UCSD-AML1 (cell line): Measurements from ENCODE around the gene GSTA5.
A peak's percentile ranks its signal among the peaks of the same experiment; 100 is the strongest.
"Not testable (repeated sequence)": the region's sequence is repeated elsewhere in the genome, so short reads cannot be mapped to it uniquely, and the experiment has no call there.

Experiments
- DNase-seq: peaks from one replicate; lab custom pipeline; 2025; ENCODE audit not compliant: unreplicated experiment; lab: John Stamatoyannopoulos, UW

The GSTA5 gene

DNA sequence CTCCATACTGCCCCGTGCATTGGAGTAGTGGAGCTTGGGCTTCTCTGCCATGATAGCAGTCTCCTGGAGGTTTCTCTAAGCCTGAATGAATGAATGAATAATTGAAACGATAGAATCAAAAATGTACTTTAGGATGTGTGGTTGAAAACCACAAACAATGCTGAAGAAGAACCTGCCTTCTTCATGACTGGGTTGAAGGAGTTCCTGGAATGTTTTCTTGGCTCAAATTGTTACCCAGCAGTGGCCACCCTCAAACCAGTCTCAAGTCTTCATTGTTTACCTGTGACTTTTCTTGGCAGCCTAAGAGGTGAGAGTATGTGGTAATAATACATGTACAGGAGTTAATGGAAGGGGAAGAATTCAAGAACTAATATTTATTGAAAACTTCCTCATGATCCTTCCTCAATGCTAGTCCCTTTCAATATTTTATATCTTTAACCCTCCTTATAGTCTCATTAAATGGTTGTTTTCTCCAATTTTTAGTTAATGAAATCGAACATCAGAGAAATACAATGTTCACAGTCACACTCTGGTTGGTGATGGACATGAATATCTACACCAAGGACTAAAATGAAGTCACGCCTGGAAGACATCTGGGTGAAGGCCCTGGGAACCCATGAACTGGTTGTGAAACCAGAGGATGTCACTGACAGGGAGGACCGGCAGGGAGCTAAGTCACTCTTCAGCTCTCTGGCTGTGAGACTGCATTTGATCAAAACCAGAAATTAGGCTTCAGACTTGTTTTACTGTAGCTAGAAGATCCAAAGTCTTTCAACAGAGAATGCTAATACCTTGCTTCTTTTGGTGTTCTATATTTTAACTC lies at the start of gene GSTA5:
GSTA5 (minus strand) TSS at position 51 of the 823 bp plus-strand sequence.
- no peak for DNase-seq

DNA sequence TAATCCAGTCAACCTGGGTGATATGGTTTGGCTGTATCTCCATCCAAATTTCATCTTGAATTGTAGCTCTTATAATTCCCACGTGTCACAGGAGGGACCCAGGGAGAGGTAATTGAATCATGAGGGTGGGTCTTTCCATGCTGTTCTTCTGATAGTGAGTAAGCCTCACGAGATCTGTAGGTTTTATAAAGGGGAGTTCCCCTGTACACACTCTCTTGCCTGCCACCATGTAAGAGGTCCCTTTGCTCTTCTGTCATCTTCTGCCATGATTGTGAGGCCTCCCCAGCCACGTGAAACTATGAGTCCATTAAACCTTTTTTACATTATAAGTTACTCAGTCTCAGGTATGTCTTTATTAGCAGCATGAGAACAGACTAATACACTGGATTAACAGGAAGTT lies 49.4 kb upstream of the GSTA5 start:
- no peak for DNase-seq

DNA sequence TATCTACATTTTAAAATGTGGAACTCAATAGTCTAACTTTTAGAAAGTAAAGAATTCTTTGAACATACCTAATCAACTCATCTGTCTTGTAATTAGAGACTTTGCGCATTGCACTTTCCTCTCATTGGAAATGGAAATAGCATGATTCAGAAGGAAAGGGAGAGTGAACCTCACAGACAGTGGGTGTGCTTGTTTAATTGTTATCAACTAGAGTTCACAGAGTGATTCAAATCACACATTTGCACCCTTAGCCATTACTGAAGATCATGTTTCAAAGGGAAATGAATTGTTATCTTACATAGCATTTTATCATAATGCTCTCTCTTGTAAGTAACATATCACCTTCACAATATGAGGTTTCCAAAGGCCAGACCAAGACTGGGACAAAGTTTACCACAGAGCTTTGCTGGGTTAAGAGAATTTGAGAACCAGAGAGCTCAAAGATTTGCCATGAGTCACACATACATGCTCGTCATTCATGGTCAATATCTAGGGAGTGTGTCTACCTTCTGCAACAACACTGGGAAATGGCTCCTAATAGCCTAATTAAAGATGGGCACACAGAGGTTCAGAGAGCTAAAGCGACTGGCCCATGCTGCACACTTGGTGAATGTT lies 47.4 kb upstream of the GSTA5 start:
- DNase-seq = no peak

DNA sequence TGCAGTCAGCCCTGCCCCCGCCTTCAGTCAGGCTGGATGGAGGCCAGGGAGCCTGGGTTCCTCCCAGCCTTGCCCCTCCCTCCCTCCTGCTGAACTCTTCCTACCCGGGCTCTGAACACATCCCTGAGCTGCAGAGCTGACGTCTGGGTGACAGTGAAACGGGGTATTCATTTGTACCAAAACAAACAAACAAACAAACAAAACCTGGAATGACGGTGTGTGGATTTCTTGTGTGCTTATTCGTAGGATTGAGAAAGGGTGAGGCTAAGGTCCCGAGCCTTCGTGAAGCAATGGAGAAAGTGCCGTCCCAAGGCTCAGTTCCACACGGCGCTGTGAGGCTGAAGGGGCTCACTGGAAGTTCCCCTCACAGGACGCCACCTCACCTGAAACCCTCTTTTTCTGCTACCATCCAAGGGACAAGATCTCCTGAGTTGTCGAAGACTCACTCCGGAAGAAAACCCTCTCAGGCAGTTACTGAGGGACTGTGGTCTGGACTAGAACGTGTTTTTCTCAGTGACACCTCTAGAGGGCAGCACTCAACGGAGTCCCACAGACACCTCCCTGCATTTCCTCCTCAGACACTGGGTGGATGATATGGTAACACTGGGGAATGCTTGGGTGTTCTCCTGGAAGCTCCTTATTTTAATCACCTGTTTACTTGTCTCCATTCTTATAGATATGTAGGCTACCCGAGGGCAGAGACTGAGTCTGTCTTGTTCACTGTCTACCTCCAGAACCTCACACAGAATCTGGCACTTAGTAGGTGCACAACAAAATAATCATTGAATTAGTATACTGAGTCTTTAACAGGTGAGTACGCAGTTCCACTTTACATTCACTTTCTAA lies 41.6 kb upstream of the GSTA5 start:
- peak; percentile 55 for DNase-seq

DNA sequence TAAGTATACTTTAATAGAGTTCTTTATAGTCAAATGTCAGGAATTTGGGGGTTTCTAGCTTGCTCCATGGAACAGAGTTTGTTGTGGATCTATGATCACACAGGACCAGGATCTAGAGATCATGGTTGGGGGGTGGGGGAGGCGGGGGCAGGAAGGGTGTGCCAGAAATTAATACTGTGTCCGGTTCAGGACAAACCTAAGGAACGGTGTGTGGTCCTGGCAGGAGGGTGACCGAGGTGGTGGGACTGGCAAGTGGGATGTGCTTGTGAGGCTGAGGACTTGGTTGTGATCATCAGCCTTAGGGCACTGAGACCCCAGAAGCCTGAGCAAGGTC lies 41.0 kb upstream of the GSTA5 start:
- DNase-seq = no peak

DNA sequence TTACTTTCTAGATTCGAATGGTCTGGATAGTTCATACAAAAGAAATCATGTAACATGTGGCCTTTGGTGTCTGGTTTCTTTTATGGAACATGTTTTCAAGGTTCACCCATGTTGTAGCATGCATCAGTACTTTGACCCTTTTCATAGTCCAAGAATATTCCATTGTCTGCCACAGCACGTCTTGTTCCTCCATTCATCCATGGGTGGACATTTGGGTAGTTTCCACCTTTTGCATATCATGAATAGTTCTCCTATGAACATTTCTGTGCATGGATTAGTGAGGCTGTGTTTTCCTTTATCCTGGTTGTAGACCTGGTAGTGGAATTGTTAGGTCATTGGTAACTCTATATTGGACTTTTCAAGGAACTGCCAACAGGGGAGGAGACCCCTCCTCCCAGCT lies 37.2 kb upstream of the GSTA5 start:
- DNase-seq = no peak

DNA sequence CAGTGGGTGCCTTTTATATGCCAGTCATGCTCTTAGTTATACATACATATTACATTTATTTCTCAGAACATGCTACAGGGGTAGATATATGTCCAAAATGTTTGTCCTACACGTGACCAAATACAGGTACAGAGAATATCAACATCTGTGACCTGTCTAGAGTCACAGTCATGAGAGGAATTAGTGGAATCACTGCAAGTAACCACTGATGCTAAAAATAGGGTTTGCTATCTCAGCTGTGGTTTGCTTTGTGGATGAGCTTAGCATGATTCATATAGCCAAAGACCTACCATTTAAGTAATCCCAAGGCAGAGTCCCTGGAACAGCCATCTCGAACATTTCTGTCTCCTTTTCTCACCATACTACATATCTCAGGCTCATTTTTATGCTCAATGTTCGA lies 36.6 kb upstream of the GSTA5 start:
- DNase-seq = no peak

DNA sequence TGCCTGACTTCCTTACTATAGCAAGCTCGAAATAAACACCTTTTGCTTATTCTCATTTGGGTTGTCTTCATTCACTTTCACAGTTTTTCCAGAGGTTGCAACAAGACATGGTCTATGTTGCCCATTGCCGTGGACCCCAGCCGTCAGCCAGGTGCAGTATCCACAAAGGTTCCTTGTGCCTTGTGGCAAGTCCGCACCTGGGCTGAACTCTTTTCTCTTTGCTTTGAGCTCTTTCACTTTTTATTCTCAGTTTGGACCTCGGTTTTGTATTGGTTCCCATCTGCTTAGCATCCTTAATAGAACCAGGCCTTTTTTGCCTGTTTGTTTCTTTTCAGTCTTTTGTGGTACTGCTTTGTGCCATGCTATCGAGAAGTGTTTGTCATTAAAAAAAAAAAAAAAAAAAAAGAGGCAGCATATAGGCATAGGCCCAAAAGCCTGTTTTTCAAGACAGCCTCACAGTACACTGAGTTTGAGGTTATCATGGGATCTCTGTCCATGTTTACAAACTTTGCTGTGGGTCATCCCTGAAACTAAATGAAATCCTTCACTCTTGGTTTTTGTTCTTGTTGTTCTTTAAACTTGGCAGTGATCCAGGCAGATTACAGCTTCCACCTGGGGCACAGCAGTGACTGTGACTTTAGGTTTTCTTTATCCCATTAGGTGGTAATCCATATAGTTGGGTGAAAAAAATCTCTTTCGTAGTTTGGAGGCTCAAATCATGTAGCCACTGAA lies 35.6 kb upstream of the GSTA5 start:
- no peak for DNase-seq

DNA sequence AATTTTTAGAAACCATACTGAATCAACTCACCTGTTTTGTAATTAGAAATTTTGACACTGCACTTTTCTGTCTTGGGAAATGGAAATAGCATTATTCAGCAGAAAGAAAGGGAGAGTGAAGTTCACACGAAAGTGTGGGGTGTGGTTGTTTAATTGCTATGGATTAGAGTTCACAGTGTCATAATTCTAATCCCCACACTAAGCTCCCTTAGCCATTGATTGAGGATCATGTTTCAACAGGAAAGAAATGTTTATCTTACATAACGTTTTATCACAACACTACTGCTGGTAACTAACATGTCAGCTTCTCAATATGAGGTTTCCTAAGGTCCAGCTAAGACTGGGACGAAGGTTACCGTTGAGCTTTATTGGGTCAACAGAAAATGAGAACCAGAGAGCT lies 31.4 kb upstream of the GSTA5 start:
- no peak for DNase-seq

DNA sequence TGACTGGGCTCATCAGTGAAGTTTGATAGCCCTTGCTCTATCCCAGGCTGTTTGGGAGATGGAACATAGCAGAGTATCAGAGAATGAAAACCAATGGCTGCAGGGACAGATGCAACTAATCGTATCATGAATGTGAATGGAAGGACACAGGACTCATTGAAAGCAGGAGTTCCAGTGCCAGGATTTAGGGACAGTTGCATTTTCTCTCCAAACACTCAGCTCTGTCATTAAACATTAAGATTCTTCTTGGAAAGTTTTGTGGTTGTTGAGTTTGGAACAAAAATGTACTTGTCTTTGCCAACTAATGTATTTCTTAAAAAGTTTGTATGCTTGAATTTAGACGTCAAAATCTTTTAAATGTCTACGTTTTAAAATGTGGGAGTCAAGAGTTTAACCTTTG lies 31.0 kb upstream of the GSTA5 start:
- DNase-seq = no peak

DNA sequence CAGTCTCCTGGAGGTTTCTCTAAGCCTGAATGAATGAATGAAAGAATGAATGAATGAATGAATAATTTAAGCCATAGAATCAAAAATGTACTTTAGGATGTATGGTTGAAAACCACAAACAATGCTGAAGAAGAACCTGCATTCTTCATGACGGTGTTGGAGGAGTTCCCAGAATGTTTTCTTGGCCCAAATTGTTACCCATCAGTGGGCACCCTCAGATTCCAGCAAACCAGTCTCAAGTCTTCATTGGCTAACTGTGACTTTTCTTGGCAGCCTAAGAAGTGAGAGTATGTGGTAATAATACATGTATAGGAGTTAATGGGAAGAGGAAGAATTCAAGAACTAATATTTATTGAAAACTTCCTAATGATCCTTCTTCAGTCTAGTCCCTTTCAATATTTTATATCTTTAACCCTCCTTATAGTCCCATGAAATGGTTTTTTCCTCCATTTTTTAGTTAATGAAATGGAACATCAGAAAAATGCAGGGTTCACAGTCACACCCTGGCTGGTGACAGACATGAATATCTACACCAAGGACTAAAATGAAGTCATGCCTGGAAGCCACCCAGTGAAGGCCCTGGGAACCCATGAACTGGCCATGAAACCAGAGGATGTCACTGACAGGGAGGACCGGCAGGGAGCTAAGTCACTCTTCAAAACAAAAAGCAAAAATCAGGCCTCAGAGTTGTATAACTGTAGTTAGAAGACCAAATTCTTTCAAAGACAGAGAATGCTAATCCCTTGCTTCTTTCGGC lies 29.9 kb upstream of the GSTA5 start:
- not testable (repeated sequence) for DNase-seq

DNA sequence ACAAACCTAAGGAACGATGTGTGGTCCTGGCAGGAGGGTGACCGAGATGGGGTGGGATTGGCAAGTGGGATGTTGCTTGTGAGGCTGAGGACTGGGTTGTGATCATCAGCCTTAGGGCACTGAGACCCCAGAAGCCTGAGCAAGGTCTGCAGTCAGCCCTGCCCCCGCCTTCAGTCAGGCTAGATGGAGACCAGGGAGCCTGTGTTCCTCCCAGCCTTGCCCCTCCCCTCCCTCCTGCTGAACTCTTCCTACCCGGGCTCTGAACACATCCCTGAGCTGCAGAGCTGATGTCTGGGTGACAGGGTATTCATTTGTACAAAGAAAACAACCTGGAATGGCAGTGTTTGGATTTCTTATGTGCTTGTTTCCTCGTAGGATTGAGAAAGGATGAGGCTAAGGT lies 28.3 kb upstream of the GSTA5 start:
- DNase-seq = not testable (repeated sequence)

DNA sequence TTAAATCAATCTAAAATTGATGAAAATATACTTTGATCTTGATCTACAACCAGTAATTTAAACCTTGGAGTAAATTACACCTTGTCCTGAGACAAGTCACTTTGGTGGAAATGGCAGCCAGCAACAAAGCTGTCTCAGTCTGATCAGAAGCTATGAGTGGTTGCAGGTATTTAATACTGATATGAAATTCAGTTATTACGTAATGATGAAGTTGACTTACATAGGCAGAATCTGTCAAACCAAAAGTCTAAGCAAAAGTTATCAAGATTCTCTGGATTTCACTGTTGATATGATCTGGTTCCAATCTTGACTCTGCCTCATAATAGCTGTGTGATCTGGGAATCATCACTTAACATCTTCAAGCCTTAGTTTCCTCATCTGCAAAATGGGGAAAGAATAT lies 27.6 kb upstream of the GSTA5 start:
- no peak for DNase-seq

DNA sequence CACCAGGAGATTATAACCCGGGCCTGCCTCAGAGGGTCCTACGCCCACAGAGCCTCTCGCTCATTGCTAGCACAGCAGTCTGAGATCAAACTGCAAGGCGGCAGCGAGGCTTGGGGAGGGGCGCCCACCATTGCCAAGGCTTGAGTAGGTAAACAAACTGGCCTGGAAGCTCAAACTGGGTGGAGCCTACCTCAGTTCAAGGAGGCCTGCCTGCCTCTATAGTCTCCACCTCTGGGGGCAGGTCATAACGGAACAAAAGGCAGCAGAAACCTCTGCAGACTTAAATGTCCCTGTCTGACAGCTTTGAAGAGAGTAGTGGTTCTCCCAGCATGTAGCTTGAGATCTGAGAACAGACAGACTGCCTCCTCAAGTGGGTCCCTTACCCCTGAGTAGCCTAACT lies 20.5 kb upstream of the GSTA5 start:
- not testable (repeated sequence) for DNase-seq

DNA sequence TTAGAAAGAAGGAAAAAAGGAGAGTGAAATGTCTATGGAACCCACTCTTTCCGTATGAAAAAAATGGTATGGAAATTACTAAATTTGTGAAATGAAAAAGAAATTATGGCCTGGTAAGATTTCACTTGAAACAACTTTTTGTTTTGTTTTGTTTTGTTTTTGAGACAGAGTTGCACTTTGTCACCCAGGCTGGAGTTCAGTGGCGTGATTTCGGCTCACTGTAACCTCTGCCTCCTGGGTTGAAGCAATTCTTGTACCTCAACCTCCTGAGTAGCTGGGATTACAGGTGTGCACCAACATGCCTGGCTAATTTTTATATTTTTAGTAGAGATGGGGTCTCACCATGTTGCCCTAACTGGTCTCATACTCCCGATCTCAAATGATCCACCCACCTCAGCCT lies 17.8 kb upstream of the GSTA5 start:
- DNase-seq = no peak

DNA sequence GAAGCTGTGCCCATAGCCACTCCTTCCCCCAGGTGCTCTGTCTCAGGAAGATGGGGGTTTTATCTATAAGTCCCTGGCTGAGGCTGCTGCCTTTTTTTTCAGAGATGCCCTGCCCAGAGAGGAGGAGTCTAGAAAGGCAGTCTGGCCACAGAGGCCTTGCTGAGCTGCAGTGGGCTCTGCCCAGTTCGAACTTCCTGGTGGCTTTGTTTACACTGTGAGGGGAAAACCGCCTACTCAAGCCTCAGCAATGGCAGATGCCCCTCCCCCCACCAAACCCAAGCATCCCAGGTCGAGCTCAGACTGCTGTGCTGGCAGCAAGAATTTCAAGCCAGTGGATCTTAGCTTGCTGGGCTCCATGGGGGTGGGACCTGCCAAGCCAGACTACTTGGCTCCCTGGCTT lies 15.5 kb upstream of the GSTA5 start:
- not testable (repeated sequence) for DNase-seq

DNA sequence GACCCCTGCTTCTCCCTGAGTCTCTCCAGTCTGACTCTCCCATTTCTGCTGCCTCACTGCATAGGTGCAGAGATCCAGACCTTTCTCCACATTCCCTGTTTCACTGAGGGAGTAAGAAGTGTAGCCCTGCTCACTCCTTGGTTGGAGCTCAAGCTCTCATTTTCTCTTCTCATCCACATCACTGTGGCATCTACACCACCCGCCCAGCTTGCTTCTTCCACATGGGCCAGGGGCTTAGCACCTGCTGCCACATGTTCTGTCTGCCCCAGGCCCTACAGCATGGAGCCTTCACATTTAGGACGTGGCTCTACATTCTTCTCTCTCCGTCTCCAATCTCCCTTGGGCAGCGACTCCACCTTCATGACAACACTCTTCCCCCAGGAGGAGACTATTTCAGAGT lies 8.5 kb upstream of the GSTA5 start:
- no peak for DNase-seq

DNA sequence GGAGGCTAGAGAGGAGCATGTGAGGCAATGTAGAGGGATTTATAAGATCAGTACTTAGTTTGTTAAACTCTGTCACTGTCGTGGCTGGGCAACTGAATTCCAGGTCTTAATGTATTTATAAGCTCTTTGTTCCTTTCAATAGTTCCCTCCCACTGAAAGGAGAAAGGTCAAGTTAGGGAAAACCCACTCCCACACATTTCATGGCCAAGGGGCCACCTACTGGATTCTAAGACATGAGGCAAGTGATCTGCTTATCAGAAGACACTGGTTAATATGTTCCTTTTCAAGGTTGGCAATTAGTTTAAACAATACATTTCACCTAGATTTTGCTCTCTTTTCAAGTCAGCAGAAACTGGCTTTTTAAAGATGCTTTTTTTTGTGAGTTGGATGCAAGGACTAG lies 5.4 kb upstream of the GSTA5 start:
- DNase-seq = no peak

DNA sequence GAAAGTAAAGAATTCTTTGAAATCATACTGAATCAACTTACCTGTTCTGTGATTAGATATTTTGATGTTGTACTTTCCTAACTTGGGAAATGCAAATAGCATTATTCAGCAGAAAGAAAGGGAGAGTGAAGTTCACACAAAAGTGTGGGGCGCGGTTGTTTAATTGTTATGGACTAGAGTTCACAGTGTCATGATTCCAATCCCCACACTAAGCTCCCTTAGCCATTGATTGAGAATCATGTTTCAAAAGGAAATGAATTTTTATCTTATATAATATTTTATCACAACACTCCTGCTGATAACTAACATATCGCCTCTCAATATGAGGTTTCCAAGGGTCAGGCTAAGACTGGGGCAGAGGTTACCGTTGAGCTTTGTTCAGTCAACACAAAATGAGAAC lies 3.0 kb upstream of the GSTA5 start:
- DNase-seq = no peak
